ENCODE results near the gene SOX6.
A peak's percentile ranks its signal among the peaks of the same experiment; 100 is the strongest.

Gene SOX6

DNA sequence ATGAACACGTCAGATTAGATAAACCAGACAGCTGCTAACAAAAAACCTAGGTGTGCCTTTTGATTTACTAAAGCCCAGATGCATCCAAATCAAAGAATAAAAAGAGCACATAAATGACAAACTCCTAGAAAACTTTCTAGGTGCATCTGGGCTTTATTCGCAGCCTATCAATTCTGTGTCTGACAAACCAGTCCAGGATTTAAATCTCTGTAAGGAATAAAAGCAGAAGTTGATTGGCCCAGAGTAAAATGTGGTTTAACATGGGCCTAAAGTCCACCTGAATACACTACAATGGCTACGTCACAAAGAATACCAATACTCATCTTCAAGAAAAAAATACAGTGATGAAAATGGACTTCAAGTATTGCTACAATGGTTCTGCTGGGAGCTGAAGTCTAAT lies 66.8 kb downstream of the SOX6 start:
- no peak for TF ChIP-seq CTCF (IDR thresholded peaks at IDR 0.05)

DNA sequence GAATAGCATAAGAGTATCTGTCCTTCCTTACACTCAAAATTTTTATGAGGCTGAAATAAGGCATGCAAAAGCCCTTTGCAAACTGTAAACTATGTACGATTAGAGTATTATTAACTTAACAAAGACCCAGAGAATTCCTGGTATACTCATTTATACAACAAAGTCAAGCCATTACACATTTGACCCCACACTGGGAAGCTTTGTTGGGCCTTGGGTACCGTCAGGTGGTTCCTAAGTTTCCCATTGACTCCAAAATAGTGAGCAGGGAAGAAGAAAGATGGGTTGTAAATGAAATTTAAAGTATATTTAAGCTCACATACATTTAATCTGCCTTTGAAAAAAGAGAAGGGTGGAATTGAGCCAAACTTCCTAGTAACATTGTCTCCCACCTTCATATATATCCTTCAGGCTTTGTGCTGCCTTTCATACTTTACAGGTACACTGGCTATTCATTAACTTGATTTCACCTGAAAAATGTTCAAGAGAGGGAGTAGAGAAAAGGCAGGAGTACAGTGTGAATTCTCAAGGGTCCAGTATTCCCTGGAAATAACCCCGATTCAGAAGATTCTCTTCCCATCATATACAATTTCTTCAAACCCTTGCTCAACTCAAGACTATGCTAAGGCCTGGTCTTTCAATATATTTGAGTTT lies 68.6 kb downstream of the SOX6 start:
- DNase-seq, result no peak
- no peak for TF ChIP-seq CTCF (IDR thresholded peaks at IDR 0.05)
- no peak overlapping the region for H3K27ac ChIP-seq
- no peaks in the 10 kb centered on the region for H3K27me3 ChIP-seq
- intact Hi-C loops (cut with DNase I; ENCODE audit: low total_unique reads), result no loop called here
- H3K36me3 ChIP-seq, result no peaks in the 10 kb centered on the region
- H3K4me1 ChIP-seq, result no peaks in the 10 kb centered on the region
- no peak overlapping the region for H3K4me3 ChIP-seq
- no peaks in the 10 kb centered on the region for H3K9me3 ChIP-seq

More for the DNA sequence above, 66.8 kb downstream of the SOX6 start:
- H3K9me3 ChIP-seq, result no peaks in the 10 kb centered on the region
- no peak for DNase-seq
- peaks cover 0 to 6% (median 1%) of the 10 kb centered on the region in 4 donors for H3K4me1 ChIP-seq
- H3K27ac ChIP-seq, result no peak overlapping the region
- H3K27me3 ChIP-seq, result no peaks in the 10 kb centered on the region
- no peak overlapping the region for H3K4me3 ChIP-seq
- intact Hi-C loops (cut with DNase I; ENCODE audit: low total_unique reads), result no loop called here
- no peaks in the 10 kb centered on the region for H3K36me3 ChIP-seq

GRCh38 chr11:16286095-16286494 lies 70.3 kb downstream of the SOX6 start:
- no peak overlapping the region for H3K4me3 ChIP-seq
- no peaks in the 10 kb centered on the region for H3K27me3 ChIP-seq
- DNase-seq, result no peak
- no peaks in the 10 kb centered on the region for H3K4me1 ChIP-seq
- no peak overlapping the region for H3K27ac ChIP-seq
- H3K9me3 ChIP-seq, result no peaks in the 10 kb centered on the region
- TF ChIP-seq CTCF (IDR thresholded peaks at IDR 0.05), result no peak
- intact Hi-C loops (cut with DNase I; ENCODE audit: low total_unique reads), result no loop called here
- H3K36me3 ChIP-seq, result no peaks in the 10 kb centered on the region

DNA sequence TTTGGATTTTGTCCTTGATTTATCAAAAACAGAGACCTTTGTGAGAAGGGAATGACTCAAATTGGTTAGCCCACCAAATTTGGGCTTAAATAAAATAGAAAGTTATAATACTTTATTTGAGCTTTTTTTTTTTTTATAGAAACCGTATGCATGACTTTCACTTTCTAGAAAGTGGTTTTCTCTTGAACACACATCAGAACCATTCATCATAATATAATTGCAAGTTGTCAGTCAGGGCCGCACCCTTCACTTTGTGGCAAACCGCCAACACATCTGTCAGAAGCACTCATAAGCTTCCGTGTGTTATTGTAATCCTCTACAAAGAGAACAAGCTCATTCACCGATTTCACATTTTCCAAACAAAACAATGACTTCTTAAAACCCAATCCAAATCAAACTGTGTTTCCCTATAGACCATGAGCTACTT lies 76.1 kb downstream of the SOX6 start:
- Histone ChIP-seq H3K4me3 (no peak overlapping the region), H3K36me3 (no peaks in the 10 kb centered on the region), H3K27ac (no peak overlapping the region), H3K27me3 (no peaks in the 10 kb centered on the region), H3K4me1 (no peaks in the 10 kb centered on the region), H3K9me3 (no peaks in the 10 kb centered on the region)
- peak in 1 of 2 donors; percentile 21 for DNase-seq
- intact Hi-C loops (cut with DNase I; ENCODE audit: low total_unique reads), result no loop called here
- TF ChIP-seq CTCF (IDR thresholded peaks at IDR 0.05), result no peak

DNA sequence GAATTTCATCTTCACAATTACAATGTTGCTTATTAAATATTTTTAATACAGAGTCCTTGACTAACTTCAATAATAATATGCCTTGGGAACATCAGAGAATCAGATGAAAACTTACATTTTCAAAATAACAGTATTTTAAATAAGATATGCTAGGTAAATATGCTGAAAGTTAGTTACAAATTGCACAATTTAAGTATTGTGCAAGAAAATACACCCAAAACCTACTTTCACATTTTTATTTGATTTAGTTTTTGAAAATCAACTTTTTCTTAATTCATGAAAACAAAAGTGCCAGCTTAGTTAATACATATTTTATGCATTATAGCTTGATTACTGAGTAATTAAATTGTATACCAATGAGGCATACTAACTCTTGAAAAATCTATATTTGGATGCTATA lies 76.8 kb downstream of the SOX6 start:
- Histone ChIP-seq H3K27me3 (no peaks in the 10 kb centered on the region), H3K27ac (no peak overlapping the region), H3K4me1 (no peaks in the 10 kb centered on the region), H3K9me3 (no peaks in the 10 kb centered on the region), H3K36me3 (no peaks in the 10 kb centered on the region), H3K4me3 (no peak overlapping the region)
- no peak for DNase-seq
- intact Hi-C loops (cut with DNase I; ENCODE audit: low total_unique reads), result no loop called here
- no peak for TF ChIP-seq CTCF (IDR thresholded peaks at IDR 0.05)

DNA sequence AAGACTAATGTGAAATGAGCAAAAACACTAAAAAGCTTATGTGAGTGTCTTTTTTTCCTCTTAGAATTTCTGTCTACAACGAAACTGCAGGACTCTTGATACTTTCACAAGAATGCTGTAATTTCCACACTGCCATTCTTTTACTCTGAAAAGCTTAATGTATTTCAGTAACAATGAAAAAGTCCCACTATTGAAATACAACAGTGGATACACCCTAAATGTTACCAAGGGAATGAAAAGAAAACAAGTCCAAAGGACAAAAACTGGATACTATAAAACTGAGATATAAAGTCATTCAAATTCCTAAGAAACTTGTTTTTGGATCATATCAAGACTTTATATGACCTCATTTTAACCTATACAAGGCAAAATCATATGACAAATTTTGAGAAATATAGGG lies 77.4 kb downstream of the SOX6 start:
- Histone ChIP-seq H3K36me3 (no peaks in the 10 kb centered on the region), H3K9me3 (no peaks in the 10 kb centered on the region), H3K27me3 (no peaks in the 10 kb centered on the region), H3K27ac (no peak overlapping the region), H3K4me1 (no peaks in the 10 kb centered on the region), H3K4me3 (no peak overlapping the region)
- intact Hi-C loops (cut with DNase I; ENCODE audit: low total_unique reads), result no loop called here
- no peak for DNase-seq
- no peak for TF ChIP-seq CTCF (IDR thresholded peaks at IDR 0.05)

All from tibial artery (tissue), 4 donors.